Ramos (cell line): ENCODE results near the gene CNKSR1.

Experiments used
- in situ Hi-C: fragments of 300-500 bp; cut with MboI; formaldehyde crosslinking; loops from one replicate; pipeline ENCODE4 v1.14.3; 2022; ENCODE audit warnings: low sequenced_read_pairs; ENCODE audit not compliant: unreplicated experiment

The CNKSR1 gene

GRCh38 chr1:26177182-26177684, at the start of gene CNKSR1:
Gene CNKSR1 (plus strand): TSS chr1:26177491. CDS start chr1:26177548, 57 bp downstream.
- in situ Hi-C loops, result no loop called here

GRCh38 chr1:26129778-26130177, 47.5 kb upstream of the CNKSR1 start:
- in situ Hi-C loops, result no loop called here

- in situ Hi-C loops, result no loop called here
These were observed 46.6 kb upstream of the CNKSR1 start for GRCh38 chr1:26130695-26131094.

GRCh38 chr1:26132128-26132833, 45.0 kb upstream of the CNKSR1 start:
- in situ Hi-C loops, result no loop called here

- in situ Hi-C loops, result no loop called here
These were observed 44.5 kb upstream of the CNKSR1 start for GRCh38 chr1:26132834-26133167.

GRCh38 chr1:26134466-26134865, 42.8 kb upstream of the CNKSR1 start:
- in situ Hi-C loops, result no loop called here

GRCh38 chr1:26138974-26139558, 38.2 kb upstream of the CNKSR1 start:
- in situ Hi-C loops, result no loop called here

GRCh38 chr1:26142159-26142558, 35.1 kb upstream of the CNKSR1 start:
- in situ Hi-C loops, result no loop called here

- in situ Hi-C loops, result loop anchor here (5.0 kb wide), 1 partner anchor 38 kb away; no protein-coding TSS in a partner anchor
These were observed 32.0 kb upstream of the CNKSR1 start for GRCh38 chr1:26145041-26145959.

GRCh38 chr1:26145960-26146294, 31.4 kb upstream of the CNKSR1 start:
- in situ Hi-C loops, result loop anchor here (5.0 kb wide), 1 partner anchor 39 kb away; no protein-coding TSS in a partner anchor

GRCh38 chr1:26148887-26149286, 28.4 kb upstream of the CNKSR1 start:
- in situ Hi-C loops, result loop anchor here (5.0 kb wide), 1 partner anchor 42 kb away; no protein-coding TSS in a partner anchor

- in situ Hi-C loops, result no loop called here
These were observed 23.2 kb upstream of the CNKSR1 start for GRCh38 chr1:26153966-26154532.

GRCh38 chr1:26154750-26155149, 22.5 kb upstream of the CNKSR1 start:
- in situ Hi-C loops, result no loop called here

GRCh38 chr1:26155370-26156284, 21.7 kb upstream of the CNKSR1 start:
- in situ Hi-C loops, result no loop called here

- in situ Hi-C loops, result no loop called here
These were observed 20.8 kb upstream of the CNKSR1 start for GRCh38 chr1:26156285-26157038.

- in situ Hi-C loops, result no loop called here
These were observed 18.9 kb upstream of the CNKSR1 start for GRCh38 chr1:26158271-26158907.

GRCh38 chr1:26158908-26159742, 18.2 kb upstream of the CNKSR1 start, which contains the start of gene FAM110D:
Gene FAM110D (plus strand): TSS chr1:26159079. CDS start chr1:26161292, 2,213 bp downstream.
- in situ Hi-C loops, result no loop called here

- in situ Hi-C loops, result no loop called here
These were observed 17.6 kb upstream of the CNKSR1 start for GRCh38 chr1:26159743-26160039.
